OCI-LY1 (cell line): ENCODE measurements around the gene TAS2R60.

ENCODE experiments used
- H2AFZ ChIP-seq: fragments of 200-600 bp; sonication (generic), shearing (Covaris generic); 2 replicates; pipeline ENCODE4 v1.6.0; 2014; ENCODE audit warnings: antibody characterized with exemption, mild to moderate bottlenecking, low read length
- H3F3A ChIP-seq: fragments of 200-600 bp; sonication (generic), shearing (Covaris generic); 2 replicates; pipeline ENCODE4 v1.6.0; 2014; ENCODE audit warnings: mild to moderate bottlenecking, antibody characterized with exemption, low read length, moderate library complexity; ENCODE audit not compliant: insufficient read depth
- H3K27ac ChIP-seq: fragments of 200-600 bp; sonication (generic); 2 replicates; pipeline ENCODE4 v1.5.1; 2014; ENCODE audit warnings: low read length, mixed run types, mild to moderate bottlenecking, low read depth; ENCODE audit not compliant: poor library complexity, severe bottlenecking
- H3K27me3 ChIP-seq: fragments of 200-600 bp; sonication (generic); 2 replicates; pipeline ENCODE4 v1.6.0; 2014; ENCODE audit warnings: antibody characterized with exemption, mild to moderate bottlenecking, low read length, moderate library complexity; ENCODE audit not compliant: insufficient read depth
- H3K36me3 ChIP-seq: fragments of 200-600 bp; sonication (generic); 2 replicates; pipeline ENCODE4 v1.6.1; 2014; ENCODE audit warnings: mild to moderate bottlenecking, antibody characterized with exemption, low read length, moderate library complexity, mixed read lengths; ENCODE audit not compliant: insufficient read depth
- H3K4me1 ChIP-seq: fragments of 200-600 bp; sonication (generic); 2 replicates; pipeline ENCODE4 v1.5.1; 2014; ENCODE audit warnings: mild to moderate bottlenecking, low read length, moderate library complexity; ENCODE audit not compliant: insufficient read depth, severe bottlenecking
- H3K4me2 ChIP-seq: fragments of 200-600 bp; sonication (generic), shearing (Covaris generic); 2 replicates; pipeline ENCODE4 v1.6.1; 2014; ENCODE audit warnings: low read length
- H3K4me3 ChIP-seq: fragments of 200-600 bp; sonication (generic); 2 replicates; pipeline ENCODE4 v1.5.1; 2014; ENCODE audit warnings: low read length, low read depth, mild to moderate bottlenecking, mixed read lengths; ENCODE audit not compliant: poor library complexity, severe bottlenecking
- H3K79me2 ChIP-seq: fragments of 200-600 bp; shearing (Covaris generic); 2 replicates; pipeline ENCODE4 v1.6.1; 2016; ENCODE audit warnings: mixed run types, low read length, mixed read lengths; ENCODE audit not compliant: insufficient read depth
- H3K9ac ChIP-seq: fragments of 200-600 bp; sonication (generic), shearing (Covaris generic); 2 replicates; pipeline ENCODE4 v1.6.1; 2014; ENCODE audit warnings: mild to moderate bottlenecking, low read length, mixed read lengths
- H3K9me2 ChIP-seq: fragments of 200-600 bp; sonication (generic), shearing (Covaris generic); 2 replicates; pipeline ENCODE4 v1.6.1; 2014; ENCODE audit warnings: low read depth, mild to moderate bottlenecking, low read length, mixed read lengths
- H3K9me3 ChIP-seq: fragments of 200-600 bp; shearing (Covaris generic); 2 replicates; pipeline ENCODE4 v1.6.1; 2014; ENCODE audit warnings: low read length, mixed read lengths
- H4K20me1 ChIP-seq: fragments of 200-600 bp; sonication (generic), shearing (Covaris generic); 2 replicates; pipeline ENCODE4 v1.6.0; 2016; ENCODE audit warnings: mild to moderate bottlenecking, low read length; ENCODE audit not compliant: insufficient read depth
- EZH2 ChIP-seq: fragments of 200-600 bp; sonication (generic), shearing (Covaris generic); IDR thresholded peaks from 2 replicates; pipeline ENCODE4 v1.8.0; 2017; ENCODE audit warnings: borderline replicate concordance, mixed run types, mild to moderate bottlenecking, antibody characterized with exemption, low read length, moderate library complexity, mixed read lengths
- TF ChIP-seq, protein P1 (sequence below): fragments of 200-600 bp; sonication (generic), shearing (Covaris generic); IDR thresholded peaks from 2 replicates; pipeline ENCODE4 v1.5.1; 2017; ENCODE audit warnings: mild to moderate bottlenecking, antibody characterized with exemption, low read length, moderate library complexity, mixed read lengths

TAS2R60 gene

DNA sequence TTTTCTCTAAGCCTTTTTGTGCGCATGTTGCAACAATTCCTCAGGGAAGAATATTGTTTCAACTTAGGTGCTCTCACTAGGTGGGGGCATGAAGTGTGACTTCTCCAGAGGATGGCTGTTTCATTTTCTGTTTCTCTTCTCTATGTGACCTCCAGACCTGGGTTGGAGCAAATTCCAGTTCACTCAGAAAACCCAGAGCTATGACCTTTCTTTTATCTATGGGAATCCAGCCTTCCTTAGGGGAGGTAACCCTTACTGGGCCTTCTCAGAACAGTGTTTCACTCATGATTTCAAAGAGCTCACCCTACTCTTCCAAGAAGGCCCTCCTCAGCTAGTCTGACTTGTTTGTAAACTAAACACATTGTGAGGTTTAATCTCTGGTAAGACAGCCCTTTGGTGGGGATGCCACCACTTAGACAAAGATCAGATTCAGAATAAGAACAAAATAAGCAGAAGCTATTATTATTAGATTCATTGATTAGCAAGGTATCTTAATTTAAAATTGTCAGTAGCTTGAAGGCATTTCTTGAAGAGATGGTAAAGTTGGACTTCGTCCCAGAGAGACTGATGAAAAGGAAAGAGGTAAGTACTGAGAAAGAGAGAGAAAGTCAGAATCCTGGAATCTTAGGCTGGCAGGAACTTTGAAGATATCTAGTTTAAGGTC is 16.6 kb upstream of the TAS2R60 start:
- Histone ChIP-seq H4K20me1 (no peaks in the 10 kb centered on the region), H3K4me3 (no peak overlapping the region), H3K9ac (no peak overlapping the region), H3K9me2 (no peaks in the 10 kb centered on the region), H3K36me3 (no peaks in the 10 kb centered on the region), H3F3A (no peaks in the 10 kb centered on the region), H3K4me2 (no peak overlapping the region), H3K4me1 (no peaks in the 10 kb centered on the region), H3K27me3 (peaks cover 7% of the 10 kb centered on the region; the same call in 1 of the 2 replicates), H2AFZ (no peak overlapping the region), H3K9me3 (no peaks in the 10 kb centered on the region), H3K79me2 (no peaks in the 10 kb centered on the region), H3K27ac (no peak overlapping the region)
- TF ChIP-seq, protein P1, sequence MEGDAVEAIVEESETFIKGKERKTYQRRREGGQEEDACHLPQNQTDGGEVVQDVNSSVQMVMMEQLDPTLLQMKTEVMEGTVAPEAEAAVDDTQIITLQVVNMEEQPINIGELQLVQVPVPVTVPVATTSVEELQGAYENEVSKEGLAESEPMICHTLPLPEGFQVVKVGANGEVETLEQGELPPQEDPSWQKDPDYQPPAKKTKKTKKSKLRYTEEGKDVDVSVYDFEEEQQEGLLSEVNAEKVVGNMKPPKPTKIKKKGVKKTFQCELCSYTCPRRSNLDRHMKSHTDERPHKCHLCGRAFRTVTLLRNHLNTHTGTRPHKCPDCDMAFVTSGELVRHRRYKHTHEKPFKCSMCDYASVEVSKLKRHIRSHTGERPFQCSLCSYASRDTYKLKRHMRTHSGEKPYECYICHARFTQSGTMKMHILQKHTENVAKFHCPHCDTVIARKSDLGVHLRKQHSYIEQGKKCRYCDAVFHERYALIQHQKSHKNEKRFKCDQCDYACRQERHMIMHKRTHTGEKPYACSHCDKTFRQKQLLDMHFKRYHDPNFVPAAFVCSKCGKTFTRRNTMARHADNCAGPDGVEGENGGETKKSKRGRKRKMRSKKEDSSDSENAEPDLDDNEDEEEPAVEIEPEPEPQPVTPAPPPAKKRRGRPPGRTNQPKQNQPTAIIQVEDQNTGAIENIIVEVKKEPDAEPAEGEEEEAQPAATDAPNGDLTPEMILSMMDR, result no peak
- TF ChIP-seq EZH2, result no peak

DNA sequence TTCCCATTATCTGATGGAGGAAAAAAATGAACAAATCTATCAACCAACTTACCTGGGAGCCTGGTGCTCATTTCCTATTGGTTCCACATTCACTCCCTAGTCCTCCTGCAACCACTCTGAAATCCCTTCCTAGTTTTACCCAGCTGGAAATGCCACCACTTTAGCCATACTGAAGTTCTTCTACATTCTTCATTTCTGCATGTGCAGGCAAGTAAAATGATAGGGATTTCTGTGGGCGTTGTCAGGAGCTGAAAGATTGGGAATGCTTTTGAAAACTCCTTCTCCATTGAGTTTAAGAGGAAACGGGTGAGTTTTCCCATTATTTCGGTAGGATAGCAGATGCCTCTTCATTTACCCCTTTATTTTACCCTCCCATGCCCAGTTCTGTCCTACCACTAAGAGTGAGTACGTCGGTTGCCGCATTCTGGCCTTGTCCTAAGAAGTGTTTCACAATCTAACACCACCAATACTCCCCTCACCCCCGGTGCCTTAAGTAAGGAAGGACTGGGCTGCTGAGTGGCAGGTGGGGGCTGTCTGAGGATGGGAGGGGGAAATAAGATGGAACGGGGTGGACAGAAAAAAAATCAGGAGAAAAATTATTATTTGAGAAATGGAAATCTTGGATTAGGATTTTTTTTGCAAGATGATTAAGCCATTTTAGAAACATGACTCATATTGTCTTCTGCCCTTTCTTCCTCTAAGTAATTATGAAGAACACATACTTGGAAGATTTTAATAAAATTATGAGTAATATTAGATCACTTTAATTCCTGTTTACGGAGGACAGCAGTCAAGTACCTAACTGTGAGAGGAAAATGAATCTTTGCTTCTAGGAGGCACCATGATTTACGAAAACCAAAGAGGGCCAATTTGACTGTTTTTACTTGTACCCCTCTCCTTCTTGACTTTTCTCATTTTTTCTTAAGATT is 13.2 kb upstream of the TAS2R60 start:
- peaks cover 5% of the 10 kb centered on the region; the same call in 1 of the 2 replicates for H3K27me3 ChIP-seq
- H3K79me2 ChIP-seq, result no peaks in the 10 kb centered on the region
- no peaks in the 10 kb centered on the region for H3K4me1 ChIP-seq
- no peaks in the 10 kb centered on the region for H3F3A ChIP-seq
- H3K36me3 ChIP-seq, result no peaks in the 10 kb centered on the region
- no peak overlapping the region for H3K27ac ChIP-seq
- no peak overlapping the region for H2AFZ ChIP-seq
- H3K9ac ChIP-seq, result no peak overlapping the region
- no peak overlapping the region for H3K4me3 ChIP-seq
- H3K9me2 ChIP-seq, result no peaks in the 10 kb centered on the region
- no peak overlapping the region for H3K4me2 ChIP-seq
- TF ChIP-seq, protein P1, result no peak
- TF ChIP-seq EZH2, result no peak
- no peaks in the 10 kb centered on the region for H4K20me1 ChIP-seq
- no peaks in the 10 kb centered on the region for H3K9me3 ChIP-seq

DNA sequence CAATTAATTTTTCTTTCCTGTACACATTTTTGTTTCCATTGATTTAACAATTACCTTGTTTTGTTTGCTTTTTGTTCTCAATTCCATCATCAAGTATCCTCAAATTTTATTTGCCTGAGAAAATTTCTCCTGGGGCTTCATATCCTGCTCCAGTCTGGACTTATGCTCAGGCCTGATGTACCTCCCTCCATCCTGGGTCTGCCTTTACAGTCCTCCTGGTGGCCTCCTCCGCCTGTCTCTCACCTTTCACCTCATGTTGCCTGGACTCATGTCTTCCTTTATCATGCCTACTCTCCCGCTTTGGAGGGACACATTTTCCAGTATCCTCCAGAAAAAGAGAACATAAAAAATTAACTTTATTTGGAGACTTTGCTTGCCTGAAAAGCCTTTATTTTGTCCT is 12.1 kb upstream of the TAS2R60 start:
- Histone ChIP-seq H3K27ac (no peak overlapping the region), H4K20me1 (no peaks in the 10 kb centered on the region), H3K9me3 (no peaks in the 10 kb centered on the region), H2AFZ (no peak overlapping the region), H3K9me2 (no peaks in the 10 kb centered on the region), H3K4me3 (no peak overlapping the region), H3K36me3 (no peaks in the 10 kb centered on the region), H3K79me2 (no peaks in the 10 kb centered on the region), H3K4me2 (no peak overlapping the region), H3F3A (no peaks in the 10 kb centered on the region), H3K4me1 (no peaks in the 10 kb centered on the region), H3K27me3 (0 out of 2 replicates have a peak, but pooled peaks cover 4% of the 10 kb centered on the region), H3K9ac (no peak overlapping the region)
- TF ChIP-seq EZH2, result no peak
- TF ChIP-seq, protein P1, result no peak
